ENCODE data around the gene ZG16. TPM values are rescaled to one million over a fixed set of nuclear protein-coding genes. Genes with fewer than 3 reads are reported as not detected.

Gene ZG16
- total RNA-seq, 1 experiment from 2014 or later, result 0.07 TPM

DNA sequence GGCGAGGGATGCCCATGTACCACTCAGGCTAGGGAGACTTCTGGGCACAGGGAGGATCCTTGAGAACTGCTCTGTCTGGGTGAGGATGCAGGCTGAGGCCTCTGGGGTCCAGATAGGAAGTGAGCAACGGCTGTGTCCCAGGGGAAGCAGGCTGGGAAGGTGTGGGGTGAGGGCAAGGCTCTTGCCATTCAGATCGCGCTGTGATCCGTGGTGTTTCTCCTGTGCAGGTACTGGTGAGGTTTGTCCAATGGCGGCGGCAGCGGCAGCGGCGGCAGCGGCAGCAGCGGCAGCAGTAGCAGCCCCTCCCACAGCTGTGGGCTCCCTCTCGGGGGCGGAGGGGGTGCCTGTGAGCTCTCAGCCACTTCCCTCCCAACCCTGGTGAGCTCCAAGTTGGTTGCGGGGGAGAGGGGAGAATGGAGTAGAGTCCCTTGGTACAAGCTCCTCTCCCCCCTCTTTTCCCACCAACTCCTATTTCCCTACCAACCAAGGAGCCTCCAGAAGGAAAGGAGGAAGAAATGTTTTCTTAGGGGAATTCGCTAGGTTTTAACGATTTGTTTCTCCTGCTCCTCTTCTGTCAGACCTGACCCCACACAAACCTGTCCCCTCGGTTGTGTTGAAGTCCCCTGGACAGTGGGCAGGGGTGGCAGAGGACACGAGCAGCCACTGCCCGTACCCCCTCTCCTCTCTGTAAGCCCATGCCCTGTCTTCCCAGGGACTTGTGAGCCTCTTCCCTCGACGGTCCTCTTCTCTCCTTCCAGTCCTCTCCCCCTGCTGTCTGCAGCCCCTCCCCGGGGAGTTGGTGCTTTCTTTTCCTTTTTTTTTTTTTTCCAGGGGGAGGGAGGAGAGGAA is 32.0 kb downstream of the ZG16 start:
- Histone ChIP-seq H3K79me2 (ENCODE audit: insufficient read depth, low read length) (peaks cover 35% of the 10 kb centered on the region), H3K9ac (ENCODE audit: low read length) (peak overlapping the region; percentile 95), H4K20me1 (ENCODE audit: insufficient read depth) (no peaks in the 10 kb centered on the region), H3K9me2 (ENCODE audit: insufficient read depth) (no peaks in the 10 kb centered on the region), H3K27me3 (ENCODE audit: insufficient read depth, low read length) (no peaks in the 10 kb centered on the region), H3K4me2 (ENCODE audit: low read length) (peak overlapping the region; percentile 99), H3K36me3 (ENCODE audit: control insufficient read depth in 1 of 2, insufficient read depth in 2 of 2, low read length in 2 of 2) (peaks cover 6 to 17% of the 10 kb centered on the region in 2 experiments; a peak in 3 of 4 replicates), H3K27ac (ENCODE audit: low read depth, low read length) (peak overlapping the region; percentile 90), H3K4me3 (replicated peaks in 1 of 2; ENCODE audit: low read depth in 1 of 2, low read length in 2 of 2) (peak overlapping the region in 1 of 2 experiments; percentile 66; a peak in 1 of 4 replicates), H2AFZ (ENCODE audit: low read depth, low read length, poor library complexity, severe bottlenecking) (no peak overlapping the region), H3K4me1 (ENCODE audit: control insufficient read depth in 1 of 2, insufficient read depth in 2 of 2, low read length in 2 of 2) (peaks cover 30 to 69% of the 10 kb centered on the region in 2 experiments), H3K9me3 (ENCODE audit: control insufficient read depth in 1 of 2, insufficient read depth in 1 of 2, low read depth in 1 of 2, low read length in 2 of 2) (no peaks in the 10 kb centered on the region)
- intact Hi-C loops (cut with micrococcal nuclease), result no loop called here
- ChIA-PET POLR2A (interaction anchor here (1.3 to 1.4 kb wide), 2 partner anchors 16 to 211 kb away, joined by 3 read pairs; no protein-coding TSS in a partner anchor), CTCF (no interaction called here), RAD21 (ENCODE audit: low non-redundant PET in 1 of 2, low total read pairs in 2 of 2, uncharacterized antibody in 2 of 2, unreplicated experiment in 2 of 2) (no interaction called here)
- TF ChIP-seq POLR2AphosphoS5 (IDR thresholded peaks at IDR 0.05; ENCODE audit: low read depth, low read length) (no peak), FOSL1 (IDR thresholded peaks at IDR 0.05; ENCODE audit: low read depth) (no peak)
- TF ChIP-seq, protein P1, sequence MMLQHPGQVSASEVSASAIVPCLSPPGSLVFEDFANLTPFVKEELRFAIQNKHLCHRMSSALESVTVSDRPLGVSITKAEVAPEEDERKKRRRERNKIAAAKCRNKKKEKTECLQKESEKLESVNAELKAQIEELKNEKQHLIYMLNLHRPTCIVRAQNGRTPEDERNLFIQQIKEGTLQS (IDR thresholded peaks at IDR 0.05), result no peak
- TF ChIP-seq, protein P2, sequence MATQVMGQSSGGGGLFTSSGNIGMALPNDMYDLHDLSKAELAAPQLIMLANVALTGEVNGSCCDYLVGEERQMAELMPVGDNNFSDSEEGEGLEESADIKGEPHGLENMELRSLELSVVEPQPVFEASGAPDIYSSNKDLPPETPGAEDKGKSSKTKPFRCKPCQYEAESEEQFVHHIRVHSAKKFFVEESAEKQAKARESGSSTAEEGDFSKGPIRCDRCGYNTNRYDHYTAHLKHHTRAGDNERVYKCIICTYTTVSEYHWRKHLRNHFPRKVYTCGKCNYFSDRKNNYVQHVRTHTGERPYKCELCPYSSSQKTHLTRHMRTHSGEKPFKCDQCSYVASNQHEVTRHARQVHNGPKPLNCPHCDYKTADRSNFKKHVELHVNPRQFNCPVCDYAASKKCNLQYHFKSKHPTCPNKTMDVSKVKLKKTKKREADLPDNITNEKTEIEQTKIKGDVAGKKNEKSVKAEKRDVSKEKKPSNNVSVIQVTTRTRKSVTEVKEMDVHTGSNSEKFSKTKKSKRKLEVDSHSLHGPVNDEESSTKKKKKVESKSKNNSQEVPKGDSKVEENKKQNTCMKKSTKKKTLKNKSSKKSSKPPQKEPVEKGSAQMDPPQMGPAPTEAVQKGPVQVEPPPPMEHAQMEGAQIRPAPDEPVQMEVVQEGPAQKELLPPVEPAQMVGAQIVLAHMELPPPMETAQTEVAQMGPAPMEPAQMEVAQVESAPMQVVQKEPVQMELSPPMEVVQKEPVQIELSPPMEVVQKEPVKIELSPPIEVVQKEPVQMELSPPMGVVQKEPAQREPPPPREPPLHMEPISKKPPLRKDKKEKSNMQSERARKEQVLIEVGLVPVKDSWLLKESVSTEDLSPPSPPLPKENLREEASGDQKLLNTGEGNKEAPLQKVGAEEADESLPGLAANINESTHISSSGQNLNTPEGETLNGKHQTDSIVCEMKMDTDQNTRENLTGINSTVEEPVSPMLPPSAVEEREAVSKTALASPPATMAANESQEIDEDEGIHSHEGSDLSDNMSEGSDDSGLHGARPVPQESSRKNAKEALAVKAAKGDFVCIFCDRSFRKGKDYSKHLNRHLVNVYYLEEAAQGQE (IDR thresholded peaks at IDR 0.05; ENCODE audit: low read depth), result no peak
- TF ChIP-seq, protein P3, sequence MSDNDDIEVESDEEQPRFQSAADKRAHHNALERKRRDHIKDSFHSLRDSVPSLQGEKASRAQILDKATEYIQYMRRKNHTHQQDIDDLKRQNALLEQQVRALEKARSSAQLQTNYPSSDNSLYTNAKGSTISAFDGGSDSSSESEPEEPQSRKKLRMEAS (IDR thresholded peaks at IDR 0.05), result no peak
- TF ChIP-seq, protein P4, sequence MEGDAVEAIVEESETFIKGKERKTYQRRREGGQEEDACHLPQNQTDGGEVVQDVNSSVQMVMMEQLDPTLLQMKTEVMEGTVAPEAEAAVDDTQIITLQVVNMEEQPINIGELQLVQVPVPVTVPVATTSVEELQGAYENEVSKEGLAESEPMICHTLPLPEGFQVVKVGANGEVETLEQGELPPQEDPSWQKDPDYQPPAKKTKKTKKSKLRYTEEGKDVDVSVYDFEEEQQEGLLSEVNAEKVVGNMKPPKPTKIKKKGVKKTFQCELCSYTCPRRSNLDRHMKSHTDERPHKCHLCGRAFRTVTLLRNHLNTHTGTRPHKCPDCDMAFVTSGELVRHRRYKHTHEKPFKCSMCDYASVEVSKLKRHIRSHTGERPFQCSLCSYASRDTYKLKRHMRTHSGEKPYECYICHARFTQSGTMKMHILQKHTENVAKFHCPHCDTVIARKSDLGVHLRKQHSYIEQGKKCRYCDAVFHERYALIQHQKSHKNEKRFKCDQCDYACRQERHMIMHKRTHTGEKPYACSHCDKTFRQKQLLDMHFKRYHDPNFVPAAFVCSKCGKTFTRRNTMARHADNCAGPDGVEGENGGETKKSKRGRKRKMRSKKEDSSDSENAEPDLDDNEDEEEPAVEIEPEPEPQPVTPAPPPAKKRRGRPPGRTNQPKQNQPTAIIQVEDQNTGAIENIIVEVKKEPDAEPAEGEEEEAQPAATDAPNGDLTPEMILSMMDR (IDR thresholded peaks at IDR 0.05 in 2 of 3, conservative IDR thresholded peaks at IDR 0.05 in 1 of 3; ENCODE audit: borderline replicate concordance in 1 of 3, insufficient read depth in 1 of 3, low read depth in 2 of 3, low read length in 2 of 3), result no peak
- no TSS peak for BruUV-seq (replicated peaks)
- no peak for DNase-seq (ENCODE audit: low read depth, low spot score)
- no peak for ATAC-seq
